Brain microvascular endothelial cell (primary cell): ENCODE results near the gene MAP1LC3A.

Source experiments
- DNase-seq: peaks from one replicate; pipeline ENCODE4 v3.0.0-alpha.2; 2020
- H3K27ac ChIP-seq: fragments of 250-450 bp; sonication (Bioruptor Pico); 2 replicates; pipeline ENCODE4 v1.5.1; 2020; ENCODE audit warnings: mild to moderate bottlenecking, moderate library complexity
- H3K27me3 ChIP-seq: fragments of 250-450 bp; sonication (Bioruptor Pico); replicated peaks from 2 replicates; pipeline ENCODE4 v1.5.1; 2020; ENCODE audit warnings: mild to moderate bottlenecking
- H3K36me3 ChIP-seq: fragments of 250-450 bp; sonication (Bioruptor Pico); replicated peaks from 2 replicates; pipeline ENCODE4 v1.5.1; 2020; ENCODE audit warnings: mild to moderate bottlenecking
- H3K4me3 ChIP-seq: 2 replicates; pipeline ENCODE4 v1.5.1; 2011; ENCODE audit warnings: low read depth, mild to moderate bottlenecking, control low read depth, low read length, moderate library complexity
- in situ Hi-C: cut with HindIII; loops from 2 replicates; pipeline ENCODE4 v1.10.0; 2017; ENCODE audit warnings: low sequenced_read_pairs, low pct_ligation_motif_present
- TF ChIP-seq, protein P1 (sequence below): IDR thresholded peaks from 2 replicates; pipeline ENCODE4 v1.5.1; 2011; ENCODE audit warnings: low read depth, mild to moderate bottlenecking, moderate library complexity, low read length, control low read depth, inconsistent platforms; ENCODE audit errors: missing control alignments

MAP1LC3A gene

GRCh38 chr20:34537651-34538050 lies 20.9 kb upstream of the MAP1LC3A start:
- DNase-seq, result no peak
- TF ChIP-seq, protein P1, sequence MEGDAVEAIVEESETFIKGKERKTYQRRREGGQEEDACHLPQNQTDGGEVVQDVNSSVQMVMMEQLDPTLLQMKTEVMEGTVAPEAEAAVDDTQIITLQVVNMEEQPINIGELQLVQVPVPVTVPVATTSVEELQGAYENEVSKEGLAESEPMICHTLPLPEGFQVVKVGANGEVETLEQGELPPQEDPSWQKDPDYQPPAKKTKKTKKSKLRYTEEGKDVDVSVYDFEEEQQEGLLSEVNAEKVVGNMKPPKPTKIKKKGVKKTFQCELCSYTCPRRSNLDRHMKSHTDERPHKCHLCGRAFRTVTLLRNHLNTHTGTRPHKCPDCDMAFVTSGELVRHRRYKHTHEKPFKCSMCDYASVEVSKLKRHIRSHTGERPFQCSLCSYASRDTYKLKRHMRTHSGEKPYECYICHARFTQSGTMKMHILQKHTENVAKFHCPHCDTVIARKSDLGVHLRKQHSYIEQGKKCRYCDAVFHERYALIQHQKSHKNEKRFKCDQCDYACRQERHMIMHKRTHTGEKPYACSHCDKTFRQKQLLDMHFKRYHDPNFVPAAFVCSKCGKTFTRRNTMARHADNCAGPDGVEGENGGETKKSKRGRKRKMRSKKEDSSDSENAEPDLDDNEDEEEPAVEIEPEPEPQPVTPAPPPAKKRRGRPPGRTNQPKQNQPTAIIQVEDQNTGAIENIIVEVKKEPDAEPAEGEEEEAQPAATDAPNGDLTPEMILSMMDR, result no peak
- Histone ChIP-seq H3K27ac (no peak overlapping the region), H3K27me3 (no peaks in the 10 kb centered on the region), H3K36me3 (peaks cover 88% of the 10 kb centered on the region), H3K4me3 (no peak overlapping the region)
- in situ Hi-C loops, result no loop called here

GRCh38 chr20:34538671-34539123 lies 19.8 kb upstream of the MAP1LC3A start:
- DNase-seq, result peak; percentile 43
- H3K4me3 ChIP-seq, result no peak overlapping the region
- H3K27me3 ChIP-seq, result no peaks in the 10 kb centered on the region
- in situ Hi-C loops, result no loop called here
- H3K36me3 ChIP-seq, result peaks cover 78% of the 10 kb centered on the region
- no peak overlapping the region for H3K27ac ChIP-seq
- TF ChIP-seq, protein P1, result peak; percentile 96

DNA sequence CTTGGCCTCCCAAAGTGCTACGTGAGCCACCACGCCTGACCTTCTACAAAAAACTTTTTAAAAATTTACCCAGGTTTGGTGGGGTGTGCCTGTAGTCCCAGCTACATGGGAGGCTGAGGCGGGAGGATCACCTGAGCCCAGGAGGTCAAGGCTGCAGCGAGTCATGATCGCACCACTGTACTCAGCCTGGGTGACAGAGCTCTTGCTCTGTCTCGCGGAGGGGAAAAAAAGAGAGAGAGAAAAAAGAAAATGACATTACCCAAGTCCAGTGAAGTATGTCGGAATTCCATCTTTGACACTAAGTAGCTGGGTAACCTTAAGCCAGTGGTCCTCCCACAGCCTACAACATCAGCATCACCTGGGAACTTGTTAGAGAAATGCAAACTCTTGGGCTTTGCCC lies 18.8 kb upstream of the MAP1LC3A start:
- H3K36me3 ChIP-seq, result peaks cover 67% of the 10 kb centered on the region
- TF ChIP-seq, protein P1, result no peak

GRCh38 chr20:34540596-34541263 lies 17.8 kb upstream of the MAP1LC3A start:
- H3K4me3 ChIP-seq, result no peak overlapping the region
- no peak overlapping the region for H3K27ac ChIP-seq
- DNase-seq, result no peak
- in situ Hi-C loops, result no loop called here
- peaks cover 57% of the 10 kb centered on the region for H3K36me3 ChIP-seq
- H3K27me3 ChIP-seq, result no peaks in the 10 kb centered on the region
- TF ChIP-seq, protein P1, result no peak

More for the DNA sequence above, 18.8 kb upstream of the MAP1LC3A start:
- DNase-seq, result no peak
- Histone ChIP-seq H3K4me3 (no peak overlapping the region), H3K27ac (no peak overlapping the region), H3K27me3 (no peaks in the 10 kb centered on the region)
- in situ Hi-C loops, result no loop called here

- TF ChIP-seq, protein P1, result no peak
- no peak for DNase-seq
- Histone ChIP-seq H3K36me3 (peaks cover 51% of the 10 kb centered on the region), H3K4me3 (no peak overlapping the region), H3K27ac (no peak overlapping the region), H3K27me3 (no peaks in the 10 kb centered on the region)
- in situ Hi-C loops, result no loop called here
Observed at GRCh38 chr20:34541264-34541901, 17.1 kb upstream of the MAP1LC3A start.
